Measurements from ENCODE around the gene FAM200A. TPM values are rescaled to one million over a fixed set of nuclear protein-coding genes. Genes with fewer than 3 reads are reported as not detected.
A peak's percentile ranks its signal among the peaks of the same experiment; 100 is the strongest.
"Not testable (repeated sequence)": the region's sequence is repeated elsewhere in the genome, so short reads cannot be mapped to it uniquely, and the experiment has no call there.

The FAM200A gene
- total RNA-seq, 2 donors from 2014 or later: 4.7 to 7.1 TPM

GRCh38 chr7:99571768-99572167, 19.9 kb upstream of the FAM200A start:
- H3K9me3 Mint-ChIP-seq: no peaks in the 10 kb centered on the region
- peak overlapping the region; percentile 43 for H3K27ac Mint-ChIP-seq
- peaks cover 9 to 26% of the 10 kb centered on the region in 2 donors for H3K36me3 Mint-ChIP-seq (ENCODE audit: insufficient read depth in 2 of 2)
- no peaks in the 10 kb centered on the region for H3K27me3 Mint-ChIP-seq (ENCODE audit: low read depth)
- DNase-seq (no peak), ATAC-seq (replicated peaks in 1 of 2) (no peak)
- H3K4me1 Mint-ChIP-seq (ENCODE audit: low read depth): peaks cover 2% of the 10 kb centered on the region
- H3K4me3 Mint-ChIP-seq: no peak overlapping the region

DNA sequence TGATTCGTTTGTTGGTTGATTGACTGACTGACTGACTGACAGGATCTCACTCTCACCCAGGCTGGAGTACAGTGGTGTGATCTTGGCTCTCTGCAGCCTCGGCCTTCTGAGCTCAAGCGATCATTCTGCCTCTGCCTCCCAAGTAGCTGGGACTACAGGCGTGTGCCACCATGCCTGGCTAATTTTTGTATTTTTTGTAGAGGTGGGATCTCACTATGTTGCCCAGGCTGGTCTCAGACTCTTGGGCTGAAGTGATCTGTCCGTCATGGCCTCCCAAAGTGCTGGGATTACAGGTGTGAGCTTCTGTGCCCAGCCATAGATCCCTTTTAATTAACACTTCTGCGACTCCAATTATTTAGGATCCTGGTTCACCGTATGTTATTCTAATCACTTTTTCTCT, 16.9 kb upstream of the FAM200A start:
- Mint-ChIP-seq H3K4me1 (ENCODE audit: low read depth) (peaks cover 10% of the 10 kb centered on the region), H3K36me3 (ENCODE audit: insufficient read depth in 2 of 2) (peaks cover 19 to 45% of the 10 kb centered on the region in 2 donors)
- not testable (repeated sequence) for H3K27me3 Mint-ChIP-seq (ENCODE audit: low read depth); H3K27ac Mint-ChIP-seq; DNase-seq; H3K9me3 Mint-ChIP-seq; H3K4me3 Mint-ChIP-seq; ATAC-seq (replicated peaks in 1 of 2)

GRCh38 chr7:99563650-99564049, 11.7 kb upstream of the FAM200A start:
- Mint-ChIP-seq H3K36me3 (ENCODE audit: insufficient read depth in 2 of 2) (peaks cover 28 to 37% of the 10 kb centered on the region in 2 donors), H3K4me1 (ENCODE audit: low read depth) (peaks cover 49% of the 10 kb centered on the region), H3K9me3 (no peaks in the 10 kb centered on the region), H3K27me3 (ENCODE audit: low read depth) (no peaks in the 10 kb centered on the region), H3K4me3 (no peak overlapping the region), H3K27ac (peak overlapping the region; percentile 85)
- no peak for ATAC-seq (replicated peaks in 1 of 2)
- no peak for DNase-seq

GRCh38 chr7:99562832-99563231, 10.9 kb upstream of the FAM200A start:
- H3K27me3 Mint-ChIP-seq (ENCODE audit: low read depth): no peaks in the 10 kb centered on the region
- peak overlapping the region; percentile 47 to 68 for H3K4me3 Mint-ChIP-seq
- H3K9me3 Mint-ChIP-seq: no peaks in the 10 kb centered on the region
- peaks cover 49% of the 10 kb centered on the region for H3K4me1 Mint-ChIP-seq (ENCODE audit: low read depth)
- DNase-seq: peak; percentile 70 to 74
- ATAC-seq (replicated peaks in 1 of 2): peak; percentile 72 to 75
- peak overlapping the region; percentile 96 for H3K27ac Mint-ChIP-seq
- H3K36me3 Mint-ChIP-seq (ENCODE audit: insufficient read depth in 2 of 2): peaks cover 32 to 42% of the 10 kb centered on the region in 2 donors

DNA sequence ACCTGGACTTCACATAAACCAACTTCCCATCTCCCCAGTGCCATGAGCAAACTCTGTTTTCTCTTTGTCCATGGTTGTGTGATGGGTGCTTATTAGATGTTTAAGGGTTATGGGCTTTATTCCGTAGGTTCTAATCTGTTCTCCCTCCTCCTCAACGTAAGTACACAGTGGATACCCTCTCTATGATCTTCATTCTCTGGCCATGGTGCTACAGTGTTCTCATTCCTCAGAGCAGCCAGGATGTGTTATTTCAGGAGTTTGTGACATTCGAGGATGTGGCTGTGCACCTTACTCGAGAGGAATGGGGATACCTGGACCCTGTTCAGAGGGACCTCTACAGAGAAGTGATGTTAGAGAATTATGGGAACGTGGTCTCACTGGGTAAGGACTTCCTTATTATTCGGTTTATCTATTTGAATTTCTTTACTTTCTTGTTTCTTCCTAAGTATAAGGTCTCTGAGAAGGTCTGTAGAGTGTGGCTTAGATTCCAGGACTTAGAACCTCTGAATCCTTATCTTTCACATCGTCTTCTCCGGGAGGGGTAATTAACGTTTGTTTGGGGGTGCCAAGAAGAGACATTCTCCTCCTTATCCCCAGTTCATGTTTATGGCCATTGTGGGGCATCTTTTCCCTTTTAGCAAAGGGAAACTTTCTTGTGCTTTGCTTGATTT, 10.3 kb upstream of the FAM200A start:
- DNase-seq (no peak), ATAC-seq (replicated peaks in 1 of 2) (no peak)
- H3K27me3 Mint-ChIP-seq (ENCODE audit: low read depth): no peaks in the 10 kb centered on the region
- peak overlapping the region; percentile 47 to 68 for H3K4me3 Mint-ChIP-seq
- H3K4me1 Mint-ChIP-seq (ENCODE audit: low read depth): peaks cover 53% of the 10 kb centered on the region
- H3K9me3 Mint-ChIP-seq: no peaks in the 10 kb centered on the region
- peak overlapping the region; percentile 96 for H3K27ac Mint-ChIP-seq
- H3K36me3 Mint-ChIP-seq (ENCODE audit: insufficient read depth in 2 of 2): peaks cover 34 to 44% of the 10 kb centered on the region in 2 donors

DNA sequence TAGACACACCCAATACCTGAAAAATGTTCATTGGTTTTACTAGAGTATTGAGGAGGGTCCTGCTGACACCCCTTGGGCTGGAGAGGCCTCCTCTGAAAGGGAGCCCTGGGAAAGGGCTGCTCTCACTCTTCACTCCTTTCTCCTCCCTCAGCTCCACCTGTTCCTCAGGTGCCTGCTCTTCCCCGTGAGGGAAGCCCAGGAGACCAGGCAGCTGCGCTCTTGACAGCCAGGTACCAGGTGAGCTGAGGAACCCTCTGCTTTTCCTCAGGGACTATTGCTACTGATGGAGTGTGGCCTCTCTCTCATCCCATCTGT, 9.8 kb upstream of the FAM200A start:
- peaks cover 59% of the 10 kb centered on the region for H3K4me1 Mint-ChIP-seq (ENCODE audit: low read depth)

GRCh38 chr7:99560834-99561736, 9.2 kb upstream of the FAM200A start:
- Mint-ChIP-seq H3K27ac (peak overlapping the region; percentile 66), H3K4me1 (ENCODE audit: low read depth) (peaks cover 65% of the 10 kb centered on the region), H3K9me3 (no peaks in the 10 kb centered on the region), H3K36me3 (ENCODE audit: insufficient read depth in 2 of 2) (peaks cover 36 to 46% of the 10 kb centered on the region in 2 donors), H3K4me3 (peak overlapping the region; percentile 94 to 95), H3K27me3 (ENCODE audit: low read depth) (no peaks in the 10 kb centered on the region)
- ATAC-seq (replicated peaks in 1 of 2) (no peak), DNase-seq (no peak)

More for the DNA sequence above, 9.8 kb upstream of the FAM200A start:
- Mint-ChIP-seq H3K36me3 (ENCODE audit: insufficient read depth in 2 of 2) (peaks cover 34 to 49% of the 10 kb centered on the region in 2 donors), H3K27ac (no peak overlapping the region), H3K9me3 (no peaks in the 10 kb centered on the region), H3K4me3 (peak overlapping the region in 1 of 2 donors; percentile 7), H3K27me3 (ENCODE audit: low read depth) (no peaks in the 10 kb centered on the region)
- DNase-seq (no peak), ATAC-seq (replicated peaks in 1 of 2) (no peak)

- H3K4me1 Mint-ChIP-seq (ENCODE audit: low read depth): peaks cover 61% of the 10 kb centered on the region
- H3K36me3 Mint-ChIP-seq (ENCODE audit: insufficient read depth in 2 of 2): peaks cover 34 to 40% of the 10 kb centered on the region in 2 donors
- DNase-seq: no peak
- H3K27ac Mint-ChIP-seq: peak overlapping the region; percentile 93
- H3K4me3 Mint-ChIP-seq: peak overlapping the region; percentile 94 to 95
- ATAC-seq (replicated peaks in 1 of 2): no peak
- no peaks in the 10 kb centered on the region for H3K27me3 Mint-ChIP-seq (ENCODE audit: low read depth)
- no peaks in the 10 kb centered on the region for H3K9me3 Mint-ChIP-seq
Measured at GRCh38 chr7:99559175-99559915, 7.4 kb upstream of the FAM200A start.

- Mint-ChIP-seq H3K27ac (peak within 1 kb of the TSS; percentile 93), H3K9me3 (no peaks in the 10 kb centered on the region), H3K36me3 (ENCODE audit: insufficient read depth in 2 of 2) (peaks cover 27 to 34% of the 10 kb centered on the region in 2 donors), H3K4me1 (ENCODE audit: low read depth) (peaks cover 53% of the 10 kb centered on the region), H3K4me3 (peak within 1 kb of the TSS; percentile 94 to 95), H3K27me3 (ENCODE audit: low read depth) (no peaks in the 10 kb centered on the region)
- DNase-seq: peak; percentile 90 to 91
- peak; percentile 87 to 89 for ATAC-seq (replicated peaks in 1 of 2)
Measured at GRCh38 chr7:99558306-99559174, 6.6 kb upstream of the FAM200A start, which contains the start of gene ZNF655. TSS of gene ZNF655 (plus strand) at chr7:99558642. CDS start at chr7:99560560, 1,918 bp downstream.

DNA sequence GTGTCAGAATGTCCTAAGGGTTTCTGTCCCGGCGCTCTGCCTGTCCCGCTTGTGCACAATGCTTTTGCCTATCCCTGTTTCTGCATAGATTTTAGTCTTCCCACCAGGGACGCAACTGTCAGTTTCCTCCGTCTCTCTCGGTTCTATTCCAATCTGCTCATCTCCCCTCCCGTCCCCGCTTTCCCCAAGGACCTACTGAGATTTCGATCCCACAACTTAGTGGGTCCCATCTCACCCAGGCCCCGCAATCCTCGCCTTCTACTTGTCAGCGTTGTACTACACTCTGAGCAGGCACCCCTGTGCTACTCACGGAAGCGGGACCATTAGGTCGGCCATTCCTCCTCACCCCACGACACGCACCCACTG, 6.0 kb upstream of the FAM200A start:
- Mint-ChIP-seq H3K27me3 (ENCODE audit: low read depth) (no peaks in the 10 kb centered on the region), H3K4me3 (peak overlapping the region; percentile 94 to 95), H3K36me3 (ENCODE audit: insufficient read depth in 2 of 2) (peaks cover 26 to 31% of the 10 kb centered on the region in 2 donors), H3K27ac (peak overlapping the region; percentile 93), H3K9me3 (no peaks in the 10 kb centered on the region), H3K4me1 (ENCODE audit: low read depth) (peaks cover 55% of the 10 kb centered on the region)
- DNase-seq (no peak), ATAC-seq (replicated peaks in 1 of 2) (peak; percentile 57 to 62)

DNA sequence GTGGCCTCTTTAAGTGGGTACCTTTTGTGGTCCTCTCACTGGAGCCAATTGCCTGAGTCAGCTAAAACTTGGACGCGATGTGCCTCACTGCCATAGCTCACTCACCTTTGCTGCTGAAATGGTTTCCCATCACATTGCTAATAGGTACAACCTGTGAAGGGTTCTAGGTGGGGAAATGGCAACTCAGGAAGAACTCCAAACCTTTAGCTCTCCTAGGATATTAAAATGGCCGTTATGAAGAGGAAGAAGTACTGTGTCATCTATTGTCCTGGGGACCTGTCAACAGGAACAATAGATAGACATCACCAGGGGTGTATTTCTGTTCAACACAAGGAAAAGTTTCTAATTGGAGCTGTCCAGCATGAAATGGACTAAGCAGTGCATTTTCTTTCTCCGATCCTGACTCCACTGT, 5.3 kb upstream of the FAM200A start:
- H3K4me3 Mint-ChIP-seq: peak overlapping the region; percentile 94 to 95
- DNase-seq: no peak
- no peaks in the 10 kb centered on the region for H3K27me3 Mint-ChIP-seq (ENCODE audit: low read depth)
- ATAC-seq (replicated peaks in 1 of 2): no peak
- H3K36me3 Mint-ChIP-seq (ENCODE audit: insufficient read depth in 2 of 2): peaks cover 22 to 25% of the 10 kb centered on the region in 2 donors
- H3K9me3 Mint-ChIP-seq: no peaks in the 10 kb centered on the region
- peaks cover 54% of the 10 kb centered on the region for H3K4me1 Mint-ChIP-seq (ENCODE audit: low read depth)
- peak overlapping the region; percentile 93 for H3K27ac Mint-ChIP-seq

DNA sequence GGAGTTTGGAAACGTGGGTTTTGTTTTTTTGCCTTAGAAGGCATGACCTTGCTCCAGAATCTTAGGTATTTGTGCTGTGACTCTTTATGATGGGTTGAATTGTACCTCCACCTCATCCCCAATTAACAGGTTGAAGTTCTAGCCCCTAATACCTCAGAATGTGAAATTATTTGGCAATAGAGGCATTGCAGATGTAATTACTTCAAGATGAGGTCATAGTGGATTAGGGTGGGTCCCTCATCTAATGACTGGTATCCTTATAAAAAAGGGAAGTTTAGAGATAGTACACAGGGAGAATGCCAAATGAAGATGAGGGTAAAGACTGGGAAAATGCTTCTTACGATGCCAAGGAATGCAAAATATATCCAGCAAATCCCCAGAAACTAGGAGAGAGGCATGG, 3.0 kb upstream of the FAM200A start:
- Mint-ChIP-seq H3K36me3 (ENCODE audit: insufficient read depth in 2 of 2) (peaks cover 14 to 20% of the 10 kb centered on the region in 2 donors), H3K27me3 (ENCODE audit: low read depth) (no peaks in the 10 kb centered on the region), H3K4me1 (ENCODE audit: low read depth) (peaks cover 47% of the 10 kb centered on the region), H3K27ac (peak overlapping the region; percentile 0), H3K9me3 (no peaks in the 10 kb centered on the region), H3K4me3 (no peak overlapping the region)
- DNase-seq: no peak
- ATAC-seq (replicated peaks in 1 of 2): no peak

Data from activated T-cell treated with anti-CD3 and anti-CD28 coated beads, Interleukin-2, amount 50 U/mL, for 72 hours (primary cell).